Measurements from ENCODE around the gene OR10X1.

OR10X1 gene

DNA sequence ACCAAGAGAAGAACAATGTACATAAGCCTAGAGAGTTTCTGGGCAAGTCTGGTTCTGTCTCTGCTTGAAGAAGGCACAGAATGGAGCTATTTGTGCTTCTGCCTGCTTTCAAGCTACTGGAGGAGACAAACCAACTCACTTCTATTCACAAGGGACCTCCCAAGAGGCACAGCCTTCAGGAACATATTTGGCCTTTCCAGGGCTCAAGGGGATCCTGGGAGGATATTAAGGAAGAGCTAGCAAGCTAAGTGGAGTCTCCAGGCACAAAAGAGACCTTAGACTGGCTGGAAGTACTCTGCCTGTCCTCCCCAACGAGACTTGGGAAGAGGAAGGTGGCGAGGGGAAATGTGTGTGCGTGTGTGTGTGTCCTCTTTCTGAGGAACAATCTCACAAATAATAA is 25.3 kb downstream of the OR10X1 start, which contains the start of gene OR6Y1:
Gene OR6Y1, minus strand, starts transcription at position 54 of the 400 bp plus-strand sequence. CDS start 6,300 bp downstream, outside the sequence.
- Histone ChIP-seq H2AFZ (ENCODE audit: low read depth, low read length) (no peak within 1 kb of the TSS), H3K27me3 (ENCODE audit: insufficient read depth, low read length) (no peaks in the 10 kb centered on the region), H3K4me3 (ENCODE audit: low read length) (no peak within 1 kb of the TSS), H3K9me3 (ENCODE audit: low read length) (no peaks in the 10 kb centered on the region), H3K4me1 (ENCODE audit: insufficient read depth, low read length) (no peaks in the 10 kb centered on the region), H3K36me3 (ENCODE audit: insufficient read depth, low read length) (no peaks in the 10 kb centered on the region)

DNA sequence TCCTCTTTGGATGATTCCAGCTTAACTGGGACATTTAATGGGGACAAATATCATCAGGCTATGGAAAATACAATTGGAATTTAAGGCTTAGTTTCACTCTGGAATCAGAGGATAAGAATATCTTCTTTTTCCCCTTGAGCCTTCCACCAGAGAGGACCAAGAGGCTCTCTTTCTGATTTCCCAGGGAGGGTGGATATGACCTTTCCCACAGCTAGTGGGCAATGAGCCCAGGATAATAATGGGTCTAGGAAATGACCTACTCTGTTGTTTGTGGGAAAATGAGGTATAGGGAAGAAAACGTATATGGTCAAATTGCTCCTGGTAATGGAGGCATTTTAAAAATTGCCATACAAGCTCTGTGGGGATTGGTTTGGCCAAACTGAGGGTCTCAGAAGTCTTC is 27.4 kb downstream of the OR10X1 start:
- no peaks in the 10 kb centered on the region for H3K27me3 ChIP-seq (ENCODE audit: insufficient read depth, low read length)
- H3K36me3 ChIP-seq (ENCODE audit: insufficient read depth, low read length) = no peaks in the 10 kb centered on the region
- no peak overlapping the region for H2AFZ ChIP-seq (ENCODE audit: low read depth, low read length)
- no peaks in the 10 kb centered on the region for H3K9me3 ChIP-seq (ENCODE audit: low read length)
- H3K4me1 ChIP-seq (ENCODE audit: insufficient read depth, low read length) = no peaks in the 10 kb centered on the region
- no peak overlapping the region for H3K4me3 ChIP-seq (ENCODE audit: low read length)

GRCh38 chr1:158547533-158547932 is 32.2 kb downstream of the OR10X1 start:
- no peak overlapping the region for H3K4me3 ChIP-seq (ENCODE audit: low read length)
- H3K4me1 ChIP-seq (ENCODE audit: insufficient read depth, low read length) = no peaks in the 10 kb centered on the region
- H2AFZ ChIP-seq (ENCODE audit: low read depth, low read length) = no peak overlapping the region
- H3K9me3 ChIP-seq (ENCODE audit: low read length) = no peaks in the 10 kb centered on the region
- H3K27me3 ChIP-seq (ENCODE audit: insufficient read depth, low read length) = no peaks in the 10 kb centered on the region
- H3K36me3 ChIP-seq (ENCODE audit: insufficient read depth, low read length) = no peaks in the 10 kb centered on the region

- Histone ChIP-seq H3K4me1 (ENCODE audit: insufficient read depth, low read length) (no peaks in the 10 kb centered on the region), H3K9me3 (ENCODE audit: low read length) (no peaks in the 10 kb centered on the region), H3K4me3 (ENCODE audit: low read length) (no peak overlapping the region), H3K27me3 (ENCODE audit: insufficient read depth, low read length) (no peaks in the 10 kb centered on the region), H3K36me3 (ENCODE audit: insufficient read depth, low read length) (no peaks in the 10 kb centered on the region), H2AFZ (ENCODE audit: low read depth, low read length) (no peak overlapping the region)
These were observed 42.1 kb downstream of the OR10X1 start for GRCh38 chr1:158537609-158538008.

- H3K27me3 ChIP-seq (ENCODE audit: insufficient read depth, low read length) = no peaks in the 10 kb centered on the region
- no peak overlapping the region for H3K4me3 ChIP-seq (ENCODE audit: low read length)
- no peaks in the 10 kb centered on the region for H3K36me3 ChIP-seq (ENCODE audit: insufficient read depth, low read length)
- no peaks in the 10 kb centered on the region for H3K9me3 ChIP-seq (ENCODE audit: low read length)
- no peaks in the 10 kb centered on the region for H3K4me1 ChIP-seq (ENCODE audit: insufficient read depth, low read length)
- no peak overlapping the region for H2AFZ ChIP-seq (ENCODE audit: low read depth, low read length)
These were observed 45.2 kb downstream of the OR10X1 start for GRCh38 chr1:158534496-158534895.

Data from neuron (in vitro differentiated cells).